Endothelial cell of hepatic sinusoid (primary cell): ENCODE results near the gene RPTOR.

ENCODE experiments used
- in situ Hi-C: cut with HindIII; loops from 2 replicates; pipeline ENCODE4 v1.10.0; 2017; ENCODE audit warnings: low sequenced_read_pairs

The RPTOR gene

GRCh38 chr17:80636361-80637018, 91.9 kb downstream of the RPTOR start:
- in situ Hi-C loops, result loop anchor here (5.0 kb wide), 2 partner anchors 36 to 101 kb away; no protein-coding TSS in a partner anchor

- in situ Hi-C loops, result loop anchor here (5.0 kb wide), 2 partner anchors 35 to 100 kb away; no protein-coding TSS in a partner anchor
Measured at GRCh38 chr17:80637048-80637781, 92.6 kb downstream of the RPTOR start.

GRCh38 chr17:80639658-80640057, 95.0 kb downstream of the RPTOR start:
- in situ Hi-C loops, result loop anchor here (5.0 kb wide), 2 partner anchors 33 to 98 kb away; no protein-coding TSS in a partner anchor

GRCh38 chr17:80640366-80641084, 95.9 kb downstream of the RPTOR start:
- in situ Hi-C loops, result no loop called here

- in situ Hi-C loops, result no loop called here
Measured at GRCh38 chr17:80643326-80644099, 98.9 kb downstream of the RPTOR start.

DNA sequence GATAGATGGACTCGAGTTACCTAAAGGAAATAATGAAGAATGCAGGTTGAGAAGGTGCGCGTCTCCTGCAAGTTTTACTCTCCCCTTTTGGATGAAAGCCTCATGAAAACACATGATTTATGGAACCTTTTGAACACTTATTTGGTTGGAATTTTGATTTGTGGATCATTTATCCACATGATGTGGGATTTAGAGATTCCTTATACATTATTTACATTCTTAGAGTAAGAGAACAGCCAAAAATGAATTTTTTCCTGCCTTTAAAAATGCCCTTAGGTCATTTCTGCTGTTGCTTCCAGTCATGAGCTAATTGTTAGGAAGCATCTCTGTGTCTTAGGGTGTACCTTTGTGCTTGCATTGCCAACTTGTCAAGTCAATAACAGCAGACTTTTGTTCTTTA, 99.9 kb downstream of the RPTOR start:
- in situ Hi-C loops, result no loop called here

GRCh38 chr17:80645706-80646325, 101.2 kb downstream of the RPTOR start:
- in situ Hi-C loops, result no loop called here

DNA sequence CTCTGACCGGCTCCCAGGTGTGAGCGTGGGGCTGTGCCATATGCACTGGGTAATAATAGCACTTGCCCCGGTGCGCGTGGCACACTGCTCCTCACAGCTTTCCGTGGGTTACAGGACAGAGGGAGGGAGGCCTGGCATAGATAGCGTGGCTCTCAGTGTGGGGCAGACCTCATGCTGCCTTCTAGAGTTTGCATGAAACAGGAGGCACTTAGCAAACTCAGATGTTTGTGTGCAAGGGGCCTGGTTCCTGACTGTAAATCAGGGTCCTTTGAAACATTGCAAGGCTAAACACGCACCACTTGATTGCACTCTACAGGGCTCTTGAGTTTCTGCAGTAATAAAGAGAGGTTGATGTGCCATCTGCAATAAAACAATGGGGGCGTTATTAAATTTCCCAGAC, 101.7 kb downstream of the RPTOR start:
- in situ Hi-C loops, result no loop called here

GRCh38 chr17:80647746-80648145, 103.1 kb downstream of the RPTOR start:
- in situ Hi-C loops, result no loop called here

DNA sequence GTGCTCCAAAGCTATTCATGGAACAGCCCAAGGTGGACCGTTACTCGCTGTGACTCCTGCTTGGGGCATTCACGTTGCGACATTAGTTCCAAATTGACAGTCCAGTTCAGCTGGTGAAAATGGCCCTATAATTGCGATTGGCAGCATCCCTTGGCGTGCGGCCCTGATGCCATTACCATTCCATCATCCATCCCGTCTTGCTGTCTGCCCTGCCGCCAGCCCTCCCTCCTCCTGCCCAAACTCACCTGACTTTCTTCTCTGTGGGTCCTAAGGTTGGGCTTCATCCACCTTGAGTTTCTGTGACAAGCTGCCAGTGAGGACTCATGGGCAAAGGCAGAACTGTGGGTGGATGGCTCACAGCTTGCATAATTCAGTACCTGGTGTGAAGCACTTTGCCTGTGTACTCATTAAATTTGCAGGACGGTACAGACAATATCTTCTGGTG, 104.6 kb downstream of the RPTOR start:
- in situ Hi-C loops, result no loop called here

GRCh38 chr17:80649672-80650330, 105.2 kb downstream of the RPTOR start:
- in situ Hi-C loops, result no loop called here

DNA sequence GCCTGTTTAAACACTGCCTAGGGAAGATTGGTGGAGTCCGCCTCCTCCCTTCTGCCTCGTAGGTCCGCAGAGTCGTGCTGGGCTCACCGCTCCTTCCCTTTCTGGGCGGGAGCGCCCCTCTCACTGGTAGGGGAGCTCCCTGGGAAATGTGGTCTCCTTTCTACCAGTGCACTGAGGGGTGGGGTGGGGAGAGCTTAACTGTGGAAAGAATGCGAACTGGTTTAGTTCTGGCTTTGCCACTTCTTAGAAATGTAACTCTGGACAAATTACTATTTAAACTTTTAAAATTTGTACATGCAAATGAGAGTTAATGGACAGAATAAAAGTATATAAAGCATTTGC, 105.7 kb downstream of the RPTOR start:
- in situ Hi-C loops, result no loop called here

- in situ Hi-C loops, result no loop called here
Measured at GRCh38 chr17:80650751-80651518, 106.3 kb downstream of the RPTOR start.

- in situ Hi-C loops, result no loop called here
Measured at GRCh38 chr17:80652756-80653330, 108.2 kb downstream of the RPTOR start.

DNA sequence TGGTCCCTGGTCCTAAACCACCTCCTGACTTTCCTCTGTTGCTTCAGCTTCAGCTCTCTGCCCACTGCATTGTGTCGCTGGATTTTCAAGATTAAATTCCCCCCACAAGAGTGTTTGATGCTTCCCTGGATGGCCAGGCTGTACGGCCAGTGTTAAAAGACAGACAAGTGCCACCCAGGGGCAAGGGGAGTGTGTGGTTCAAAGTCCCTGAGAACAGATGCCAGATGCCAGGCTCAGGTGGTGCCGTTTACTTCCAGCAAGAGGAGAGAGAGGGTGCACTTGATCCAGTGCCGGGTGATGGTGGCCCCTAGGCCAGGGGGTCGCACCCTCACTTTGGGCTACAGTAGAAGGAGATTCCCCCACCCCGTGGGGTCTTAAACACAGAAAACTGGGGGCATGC, 109.2 kb downstream of the RPTOR start:
- in situ Hi-C loops, result no loop called here

DNA sequence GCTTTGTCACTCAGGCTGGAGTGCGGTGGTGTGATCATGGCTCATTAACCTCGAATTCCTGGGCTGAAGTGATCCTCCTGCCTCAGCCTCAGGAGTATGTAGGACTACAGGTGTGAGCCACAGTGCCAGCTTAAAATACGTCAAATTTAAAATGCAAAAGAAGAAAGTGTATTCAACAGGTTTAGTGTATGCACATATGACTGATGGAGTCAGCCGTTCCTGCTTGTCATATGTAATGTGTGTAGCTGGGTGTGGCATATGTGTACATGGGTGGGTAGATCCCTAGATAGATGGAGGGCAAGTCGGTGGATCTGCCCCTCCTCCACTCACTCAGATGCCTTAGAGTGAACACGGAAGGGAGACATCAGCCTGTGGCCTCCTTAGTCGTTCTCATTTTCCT, 111.0 kb downstream of the RPTOR start:
- in situ Hi-C loops, result no loop called here

GRCh38 chr17:80656590-80656989, 112.0 kb downstream of the RPTOR start:
- in situ Hi-C loops, result no loop called here

DNA sequence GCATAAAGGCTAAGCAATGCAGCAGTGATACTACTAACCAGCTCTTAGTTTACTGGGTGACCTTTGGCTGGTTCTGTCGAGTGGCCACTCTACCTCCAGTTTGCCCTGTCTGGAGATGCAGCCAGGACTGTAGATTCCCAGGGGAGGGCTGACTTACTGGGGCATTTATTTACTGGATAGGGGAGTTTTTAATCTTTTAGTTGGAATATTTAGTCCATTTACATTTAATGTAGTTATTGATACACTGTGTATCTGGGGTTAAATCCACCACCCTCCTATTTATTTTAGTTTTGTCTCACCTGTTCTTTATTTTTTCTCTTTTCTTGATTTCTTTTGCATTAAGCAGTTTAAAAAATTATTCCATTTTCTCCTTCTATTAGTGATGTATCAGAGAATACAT, 112.9 kb downstream of the RPTOR start:
- in situ Hi-C loops, result no loop called here

GRCh38 chr17:80658821-80659220, 114.2 kb downstream of the RPTOR start:
- in situ Hi-C loops, result no loop called here
